HUES6 (cell line): ENCODE results near the gene SERPINE1.
"Not testable (repeated sequence)": the region's sequence is repeated elsewhere in the genome, so short reads cannot be mapped to it uniquely, and the experiment has no call there.

ENCODE experiments used
- H3K27ac ChIP-seq: 2 replicates; pipeline ENCODE4 v1.7.0; 2013; ENCODE audit warnings: low read depth, mild to moderate bottlenecking, low read length, inconsistent platforms
- H3K27me3 ChIP-seq: 2 replicates; pipeline ENCODE4 v1.6.1; 2013; ENCODE audit warnings: low read length; ENCODE audit not compliant: control insufficient read depth, insufficient read depth
- H3K36me3 ChIP-seq: 2 replicates; pipeline ENCODE4 v1.6.1; 2013; ENCODE audit warnings: low read length; ENCODE audit not compliant: control insufficient read depth, insufficient read depth
- H3K4me1 ChIP-seq: 2 replicates; pipeline ENCODE4 v1.6.1; 2013; ENCODE audit warnings: low read length; ENCODE audit not compliant: control insufficient read depth, insufficient read depth
- H3K4me3 ChIP-seq: 2 replicates; pipeline ENCODE4 v1.5.1; 2013; ENCODE audit warnings: low read depth, low read length
- H3K9ac ChIP-seq: one replicate; pipeline ENCODE4 v1.6.1; 2013; ENCODE audit warnings: mild to moderate bottlenecking, low read length
- H3K9me3 ChIP-seq: 2 replicates; pipeline ENCODE4 v1.6.1; 2013; ENCODE audit warnings: low read depth, low read length; ENCODE audit not compliant: control insufficient read depth, insufficient read depth

SERPINE1 gene

DNA sequence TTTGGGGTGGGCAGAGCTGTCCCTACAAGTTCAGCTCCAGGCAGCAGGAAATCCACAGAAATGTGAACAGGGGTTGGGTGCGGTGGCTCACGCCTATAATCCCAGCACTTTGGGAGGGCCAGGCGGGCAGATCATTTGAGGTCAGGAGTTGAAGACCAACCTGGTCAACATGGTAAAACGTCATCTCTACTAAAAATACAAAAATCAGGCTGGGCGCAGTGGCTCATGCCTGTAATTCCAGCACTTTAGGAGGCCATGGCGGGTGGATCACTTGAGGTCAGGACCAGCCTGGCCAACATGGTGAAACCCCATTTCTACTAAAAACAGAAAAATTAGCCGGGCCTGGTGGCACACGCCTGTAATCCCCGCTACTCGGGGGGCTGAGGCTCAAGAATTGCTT, 23.2 kb upstream of the SERPINE1 start:
- not testable (repeated sequence) for H3K9me3 ChIP-seq, H3K4me3 ChIP-seq, H3K9ac ChIP-seq, H3K27ac ChIP-seq, H3K36me3 ChIP-seq, H3K27me3 ChIP-seq
- peaks cover 29% of the 10 kb centered on the region for H3K4me1 ChIP-seq

DNA sequence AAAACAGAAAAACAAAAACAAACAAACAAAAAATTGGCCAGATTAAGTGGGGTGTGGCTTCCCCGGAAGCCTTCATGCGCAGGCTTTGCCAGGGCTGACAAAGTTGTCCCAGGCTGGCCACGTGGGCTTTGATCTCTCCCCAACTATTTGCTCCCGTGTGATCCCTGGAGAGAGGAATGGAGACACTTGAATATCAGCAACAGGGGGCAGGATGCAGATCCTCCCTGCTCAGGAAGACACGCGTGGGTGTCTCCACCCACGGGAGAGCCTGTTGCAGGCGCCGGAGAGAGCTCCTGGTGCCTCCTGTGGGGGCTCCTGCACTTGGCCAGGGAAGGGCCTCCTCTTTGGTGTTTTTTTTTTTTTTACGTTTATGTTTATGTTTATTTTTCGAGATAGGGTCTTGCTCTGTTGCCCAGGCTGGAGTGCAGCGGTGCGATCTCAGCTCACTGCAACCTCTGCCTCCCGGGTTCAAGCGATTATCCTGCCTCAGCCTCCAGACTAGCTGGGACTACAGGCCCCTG, 22.7 kb upstream of the SERPINE1 start:
- no peak overlapping the region for H3K27ac ChIP-seq
- H3K9me3 ChIP-seq, result no peaks in the 10 kb centered on the region
- H3K27me3 ChIP-seq, result no peaks in the 10 kb centered on the region
- peaks cover 29% of the 10 kb centered on the region for H3K4me1 ChIP-seq
- no peak overlapping the region for H3K9ac ChIP-seq
- H3K4me3 ChIP-seq, result no peak overlapping the region
- no peaks in the 10 kb centered on the region for H3K36me3 ChIP-seq

DNA sequence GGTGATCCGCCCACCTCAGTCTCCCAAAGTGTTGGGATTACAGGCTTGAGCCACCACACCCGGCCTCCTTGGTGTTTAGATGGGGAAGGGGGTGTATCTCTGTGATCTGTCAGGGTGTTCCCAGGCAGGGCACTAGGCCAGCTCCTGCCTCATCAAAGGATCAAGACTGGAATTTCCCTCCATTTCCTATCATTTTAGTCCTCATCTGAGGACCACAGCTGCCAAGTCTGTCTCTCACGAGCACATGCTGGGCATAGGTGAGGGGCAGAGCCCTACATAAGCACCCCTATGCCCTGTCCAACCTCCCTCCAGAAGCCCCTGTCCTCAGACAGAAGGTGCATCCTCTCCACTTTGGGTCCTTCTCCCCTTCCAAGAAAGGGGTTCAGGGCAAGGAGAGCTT, 22.1 kb upstream of the SERPINE1 start:
- Histone ChIP-seq H3K9me3 (no peaks in the 10 kb centered on the region), H3K27me3 (no peaks in the 10 kb centered on the region), H3K36me3 (no peaks in the 10 kb centered on the region), H3K9ac (no peak overlapping the region), H3K4me3 (no peak overlapping the region), H3K27ac (no peak overlapping the region), H3K4me1 (peaks cover 23% of the 10 kb centered on the region)

DNA sequence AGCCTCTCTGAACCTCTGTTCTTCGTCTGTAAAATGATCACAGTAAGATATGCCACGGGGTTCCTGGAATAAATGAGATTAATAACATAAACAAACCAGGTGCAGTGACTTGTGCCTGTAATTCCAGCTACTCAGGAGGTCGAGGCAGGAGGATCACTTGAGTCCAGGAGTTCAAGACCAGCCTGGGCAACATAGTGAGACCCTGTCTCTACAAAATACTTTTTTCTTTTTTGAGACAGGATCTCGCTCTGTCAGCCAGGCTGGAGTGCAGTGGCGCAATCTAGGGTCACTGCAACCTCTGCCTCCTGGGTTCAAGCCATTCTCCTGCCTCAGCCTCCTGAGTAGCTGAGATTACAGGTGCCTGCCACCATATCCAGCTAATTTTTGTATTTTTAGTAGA, 21.7 kb upstream of the SERPINE1 start:
- H3K27me3 ChIP-seq, H3K36me3 ChIP-seq, H3K9me3 ChIP-seq, H3K27ac ChIP-seq, H3K4me3 ChIP-seq, H3K9ac ChIP-seq: not testable (repeated sequence)
- H3K4me1 ChIP-seq, result peaks cover 20% of the 10 kb centered on the region

DNA sequence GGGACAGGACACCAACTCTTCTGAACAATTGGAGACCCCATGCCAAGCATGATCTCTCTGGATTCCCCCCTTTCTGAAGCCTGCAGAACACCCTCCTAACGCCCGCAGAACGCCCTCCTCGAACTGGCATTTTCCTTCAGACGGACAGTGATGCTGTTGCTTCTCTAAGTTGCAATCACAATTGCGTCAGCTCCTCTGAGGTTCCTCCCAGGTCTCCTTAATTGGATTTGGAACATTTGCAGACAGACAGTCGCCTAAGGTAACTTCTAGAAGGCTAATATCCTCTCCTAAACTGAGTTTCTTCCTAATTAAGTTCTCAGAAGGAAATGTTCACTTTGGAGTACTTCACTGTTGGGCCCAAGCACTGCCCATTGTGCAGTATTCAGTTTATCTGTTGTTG, 20.5 kb upstream of the SERPINE1 start:
- Histone ChIP-seq H3K4me3 (no peak overlapping the region), H3K27ac (no peak overlapping the region), H3K27me3 (no peaks in the 10 kb centered on the region), H3K4me1 (peaks cover 9% of the 10 kb centered on the region; the same call in 1 of the 2 replicates), H3K9me3 (no peaks in the 10 kb centered on the region), H3K9ac (no peak overlapping the region), H3K36me3 (no peaks in the 10 kb centered on the region)

DNA sequence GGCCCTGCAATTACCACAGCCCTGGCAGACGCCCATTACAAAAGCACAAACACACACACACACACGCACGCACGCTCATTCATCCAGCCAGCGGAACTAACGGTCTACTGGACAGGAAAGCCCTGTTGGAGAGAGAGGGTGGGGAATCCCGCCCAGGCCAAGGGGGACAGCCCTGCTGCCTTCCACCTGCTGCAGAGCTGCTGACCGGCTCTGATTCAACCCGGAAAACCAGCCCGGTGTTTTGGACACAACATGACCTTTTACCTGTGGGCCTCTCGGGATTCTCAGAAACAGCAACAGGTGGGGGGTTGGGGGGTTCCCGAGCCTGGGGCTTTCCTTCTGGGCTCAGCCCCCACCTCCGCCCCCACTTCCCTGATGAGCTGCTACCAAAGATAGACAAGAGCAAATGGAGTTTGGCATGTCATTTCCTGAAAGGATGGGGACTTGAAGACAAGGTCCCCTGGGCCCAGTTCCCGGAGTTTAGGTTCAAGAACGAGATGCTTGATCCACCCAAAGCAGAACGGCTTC, 18.5 kb upstream of the SERPINE1 start:
- Histone ChIP-seq H3K9ac (no peak overlapping the region), H3K4me1 (peaks cover 1% of the 10 kb centered on the region; the same call in 1 of the 2 replicates), H3K27me3 (no peaks in the 10 kb centered on the region), H3K27ac (no peak overlapping the region), H3K36me3 (no peaks in the 10 kb centered on the region), H3K4me3 (no peak overlapping the region), H3K9me3 (no peaks in the 10 kb centered on the region)

DNA sequence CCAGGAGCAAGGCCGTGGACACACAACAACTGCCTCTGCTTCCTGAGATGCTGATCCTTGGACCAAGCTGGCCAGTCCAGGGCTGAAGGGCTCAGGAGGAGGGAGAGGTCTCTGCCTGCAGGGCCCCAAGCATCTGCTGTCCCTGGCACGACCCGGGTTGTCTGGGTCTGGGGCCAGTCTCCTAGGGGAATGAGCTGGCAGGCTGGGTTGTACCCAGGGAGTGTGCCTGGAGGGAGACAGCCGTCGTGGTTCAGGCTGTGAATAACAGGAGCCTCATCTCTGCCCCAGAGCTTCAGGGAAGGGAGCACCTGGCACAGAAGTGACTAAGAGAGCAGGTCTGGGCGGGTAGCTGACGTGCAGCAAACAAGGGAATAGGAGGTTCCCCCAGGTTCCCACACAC, 17.9 kb upstream of the SERPINE1 start:
- H3K4me1 ChIP-seq, result peaks cover under 1% of the 10 kb centered on the region; the same call in 1 of the 2 replicates
- H3K9ac ChIP-seq, result no peak overlapping the region
- H3K9me3 ChIP-seq, result no peaks in the 10 kb centered on the region
- no peaks in the 10 kb centered on the region for H3K27me3 ChIP-seq
- H3K4me3 ChIP-seq, result no peak overlapping the region
- no peak overlapping the region for H3K27ac ChIP-seq
- no peaks in the 10 kb centered on the region for H3K36me3 ChIP-seq

DNA sequence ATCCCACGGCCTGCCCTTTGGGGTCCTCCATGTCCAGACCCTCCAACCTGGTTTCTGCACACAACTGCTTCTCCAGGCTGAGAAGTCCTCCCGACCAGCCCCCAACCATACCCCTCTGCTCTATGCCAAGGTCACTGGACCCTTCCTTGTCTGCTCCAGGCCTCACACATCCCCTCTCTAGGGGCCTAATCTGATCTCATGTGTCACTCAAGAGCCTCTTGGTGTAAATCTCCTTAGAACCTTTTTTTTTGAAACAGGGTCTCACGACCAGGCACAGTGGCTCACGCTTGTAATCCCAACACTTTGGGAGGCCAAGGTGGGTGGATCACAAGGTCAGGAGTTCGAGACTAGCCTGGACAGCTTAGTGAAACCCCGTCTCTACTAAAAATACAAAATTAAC, 17.5 kb upstream of the SERPINE1 start:
- Histone ChIP-seq H3K9me3 (no peaks in the 10 kb centered on the region), H3K9ac (no peak overlapping the region), H3K4me3 (no peak overlapping the region), H3K27me3 (no peaks in the 10 kb centered on the region), H3K4me1 (peaks cover 5% of the 10 kb centered on the region; the same call in 1 of the 2 replicates), H3K36me3 (no peaks in the 10 kb centered on the region), H3K27ac (no peak overlapping the region)

DNA sequence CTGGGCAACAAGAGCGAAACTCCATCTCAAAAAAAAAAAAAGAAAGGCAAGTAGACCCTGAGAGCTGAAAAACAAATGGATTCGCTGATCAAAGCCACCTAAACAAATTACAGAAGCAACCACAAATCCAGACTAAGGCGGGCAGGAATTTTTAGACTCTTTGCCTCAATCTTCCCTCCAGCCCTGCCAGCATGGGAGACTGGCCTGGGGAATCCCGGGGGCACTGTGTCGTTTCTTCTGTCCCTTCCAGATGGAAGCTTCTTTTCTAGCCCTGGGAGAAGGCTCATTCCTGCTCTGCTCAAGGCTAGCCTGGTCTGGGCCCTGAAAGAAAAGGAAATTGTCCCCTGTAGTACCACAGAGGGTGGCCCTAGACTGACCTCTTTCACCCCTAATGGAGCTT, 15.6 kb upstream of the SERPINE1 start:
- Histone ChIP-seq H3K9ac (no peak overlapping the region), H3K9me3 (no peaks in the 10 kb centered on the region), H3K27me3 (no peaks in the 10 kb centered on the region), H3K4me3 (no peak overlapping the region), H3K36me3 (no peaks in the 10 kb centered on the region), H3K4me1 (peaks cover 5% of the 10 kb centered on the region; the same call in 1 of the 2 replicates), H3K27ac (no peak overlapping the region)

DNA sequence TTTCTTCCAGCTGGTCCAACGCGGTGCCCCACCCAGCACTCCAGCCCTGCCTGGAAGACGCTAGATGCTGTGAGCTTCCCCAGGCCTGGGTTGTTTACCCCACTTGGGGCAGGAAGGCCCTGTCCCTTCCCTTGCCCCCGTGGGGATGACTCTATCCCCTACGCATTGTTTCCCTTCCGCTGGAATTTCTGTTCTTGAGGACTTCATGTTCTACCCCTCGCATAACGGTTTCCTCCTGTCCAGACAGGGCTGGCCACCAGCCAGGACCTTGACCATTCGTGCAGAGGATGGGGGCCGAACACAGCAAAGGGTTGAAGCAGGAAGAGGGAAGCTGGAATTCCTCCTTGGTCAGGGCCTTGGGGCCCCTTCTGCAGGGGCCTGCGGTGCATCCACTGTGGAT, 14.7 kb upstream of the SERPINE1 start:
- Histone ChIP-seq H3K4me1 (peaks cover 9% of the 10 kb centered on the region; the same call in 1 of the 2 replicates), H3K9me3 (no peaks in the 10 kb centered on the region), H3K36me3 (no peaks in the 10 kb centered on the region), H3K27ac (no peak overlapping the region), H3K9ac (no peak overlapping the region), H3K27me3 (no peaks in the 10 kb centered on the region), H3K4me3 (no peak overlapping the region)

DNA sequence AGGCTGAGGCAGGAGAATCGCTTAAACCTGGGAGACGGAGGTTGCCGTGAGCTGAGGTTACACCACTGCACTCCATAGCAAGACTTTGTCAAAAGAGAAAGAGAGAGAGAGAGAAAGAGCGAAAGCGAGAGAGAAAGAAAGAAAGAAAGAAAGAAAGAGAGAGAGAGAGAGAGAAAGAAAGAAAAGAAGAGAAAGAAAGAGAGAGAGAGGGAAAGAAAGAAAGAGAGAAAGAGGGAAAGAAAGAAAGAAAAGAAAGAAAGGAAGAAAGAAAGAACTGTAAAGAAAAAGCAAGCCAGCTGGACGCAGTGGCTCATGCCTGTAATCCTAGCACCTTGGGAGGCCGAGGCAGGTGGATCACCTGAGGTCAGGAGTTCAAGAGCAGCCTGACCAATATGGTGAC, 13.8 kb upstream of the SERPINE1 start:
- H3K27me3 ChIP-seq, H3K36me3 ChIP-seq, H3K27ac ChIP-seq, H3K4me3 ChIP-seq, H3K9me3 ChIP-seq, H3K9ac ChIP-seq: not testable (repeated sequence)
- peaks cover 12% of the 10 kb centered on the region; the same call in 1 of the 2 replicates for H3K4me1 ChIP-seq
